HTR-8/SVneo (cell line): ENCODE measurements around the gene MARCHF11.

Experiments used
- DNase-seq: peaks from one replicate; pipeline ENCODE4 v3.0.0; 2011; ENCODE audit warnings: low spot score, mixed read lengths; ENCODE audit not compliant: insufficient read length
- FAIRE-seq: peaks from 2 replicates; lab custom pipeline; 2011; peaks lifted over from hg19 to GRCh38; lab: Jason Lieb, UNC

Gene MARCHF11

DNA sequence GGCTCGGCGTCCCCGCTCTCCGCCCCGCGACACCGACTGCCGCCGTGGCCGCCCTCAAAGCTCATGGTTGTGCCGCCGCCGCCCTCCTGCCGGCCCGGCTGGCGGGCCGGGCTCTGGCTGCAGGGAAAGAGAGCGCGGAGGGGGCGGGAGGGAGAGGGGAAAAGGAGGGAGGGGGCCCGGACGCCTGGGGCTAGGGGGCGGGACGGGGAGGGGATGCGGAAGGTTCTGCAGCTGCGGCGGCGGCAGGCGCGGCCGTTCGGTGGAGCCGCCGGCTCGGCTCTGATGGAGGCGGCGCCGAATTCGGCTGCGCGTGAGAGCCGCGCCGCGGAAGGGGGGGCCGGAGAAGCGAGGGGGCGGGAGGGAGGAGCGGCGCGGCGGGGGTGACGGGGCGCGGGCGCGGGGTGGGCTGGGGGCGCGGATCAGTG is at the start of gene MARCHF11:
Gene MARCHF11 (minus strand): TSS at position 281 of the 425 bp plus-strand sequence. CDS start 216 bp downstream, at position 65.
- FAIRE-seq (no peak), DNase-seq (no peak)

GRCh38 chr5:16225927-16226326 is 46.3 kb upstream of the MARCHF11 start:
- FAIRE-seq = no peak
- DNase-seq = no peak

DNA sequence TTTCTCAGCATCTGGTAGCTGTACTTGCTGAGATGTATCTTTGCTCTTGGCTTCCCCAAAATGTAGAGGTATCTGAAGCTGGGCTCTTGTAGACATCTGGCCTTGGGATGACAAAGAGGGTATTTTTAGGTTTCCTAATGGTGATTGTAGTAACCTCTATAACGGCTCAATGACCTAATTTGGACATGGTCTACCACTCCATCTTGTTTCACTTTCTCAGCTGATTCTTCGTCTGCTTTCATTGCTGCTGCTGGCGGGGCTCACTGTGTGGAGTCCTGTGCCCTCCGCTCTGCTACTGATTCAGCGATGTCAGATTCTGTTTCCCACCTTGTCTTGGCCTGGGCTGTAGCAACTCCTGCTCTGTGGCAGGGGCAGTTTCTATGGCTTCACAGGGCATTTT is 12.7 kb upstream of the MARCHF11 start:
- no peak for FAIRE-seq
- DNase-seq = no peak

DNA sequence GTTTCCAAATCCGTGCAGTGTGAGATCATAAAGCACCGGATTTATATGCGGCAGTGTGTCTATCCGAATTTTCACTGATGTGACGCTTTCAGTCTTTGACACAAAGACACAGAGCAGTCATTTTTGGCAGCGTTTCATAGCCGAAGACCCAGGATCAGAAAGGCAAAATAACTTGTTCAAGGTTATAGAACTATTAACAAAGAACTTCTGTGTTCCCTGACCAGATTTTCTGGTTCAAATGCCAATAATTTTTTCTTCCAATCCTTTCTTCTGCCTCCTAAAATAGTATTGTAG is 1.1 kb upstream of the MARCHF11 start:
- FAIRE-seq = no peak
- no peak for DNase-seq

GRCh38 chr5:16179936-16180788 is 571 bp upstream of the MARCHF11 start:
- FAIRE-seq = no peak

GRCh38 chr5:16178745-16179372 is 732 bp downstream of the MARCHF11 start:
- DNase-seq = peak; percentile 62
- peak; percentile 63 for FAIRE-seq

More at GRCh38 chr5:16179936-16180788, 571 bp upstream of the MARCHF11 start:
- DNase-seq = no peak

- FAIRE-seq = no peak
- DNase-seq = no peak
Observed at GRCh38 chr5:16169550-16169949, 10.0 kb downstream of the MARCHF11 start.

GRCh38 chr5:16160706-16161105 is 18.9 kb downstream of the MARCHF11 start:
- FAIRE-seq (peak; percentile 84), DNase-seq (peak; percentile 59)

DNA sequence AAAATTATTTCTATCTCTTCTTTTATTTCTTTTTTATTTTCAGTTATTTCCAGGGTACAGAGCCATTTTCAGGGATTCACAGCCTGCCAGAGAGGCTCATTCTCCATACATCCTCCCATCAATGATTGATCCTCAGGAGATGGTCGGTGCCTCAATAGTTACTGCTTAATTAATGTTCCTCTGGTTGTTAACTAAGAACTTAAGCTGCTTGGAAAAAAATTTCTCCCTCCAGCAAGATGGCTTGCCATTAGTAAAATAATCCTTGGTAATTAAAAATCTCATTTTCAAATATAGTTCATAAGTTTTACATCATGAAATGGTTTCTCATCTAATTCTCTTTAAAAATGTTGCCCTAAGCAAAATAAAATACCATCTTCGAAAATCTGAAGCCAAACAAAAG is 20.0 kb downstream of the MARCHF11 start:
- no peak for DNase-seq
- no peak for FAIRE-seq

- DNase-seq (no peak), FAIRE-seq (no peak)
Observed at GRCh38 chr5:16156152-16156551, 23.4 kb downstream of the MARCHF11 start.

- DNase-seq (no peak), FAIRE-seq (no peak)
Observed at GRCh38 chr5:16152601-16153568, 26.7 kb downstream of the MARCHF11 start.

DNA sequence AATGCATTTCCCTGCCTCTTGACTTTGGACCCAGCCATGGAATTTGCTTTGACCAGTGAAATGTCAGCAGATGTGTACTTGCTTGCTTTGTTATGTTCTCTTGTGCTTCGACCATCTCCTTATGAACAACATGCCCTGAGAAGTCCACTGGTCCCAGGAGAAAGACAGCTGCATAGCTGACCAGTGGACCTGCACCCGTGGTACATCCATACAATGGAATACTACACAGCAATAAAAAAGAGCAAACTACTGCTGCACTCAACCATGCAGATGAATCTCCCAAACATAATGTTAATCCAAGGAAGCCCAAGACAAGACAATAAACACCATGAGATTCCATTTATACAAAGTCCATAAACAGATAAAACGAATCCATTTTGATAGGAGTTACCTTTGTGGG is 30.0 kb downstream of the MARCHF11 start:
- no peak for FAIRE-seq

DNA sequence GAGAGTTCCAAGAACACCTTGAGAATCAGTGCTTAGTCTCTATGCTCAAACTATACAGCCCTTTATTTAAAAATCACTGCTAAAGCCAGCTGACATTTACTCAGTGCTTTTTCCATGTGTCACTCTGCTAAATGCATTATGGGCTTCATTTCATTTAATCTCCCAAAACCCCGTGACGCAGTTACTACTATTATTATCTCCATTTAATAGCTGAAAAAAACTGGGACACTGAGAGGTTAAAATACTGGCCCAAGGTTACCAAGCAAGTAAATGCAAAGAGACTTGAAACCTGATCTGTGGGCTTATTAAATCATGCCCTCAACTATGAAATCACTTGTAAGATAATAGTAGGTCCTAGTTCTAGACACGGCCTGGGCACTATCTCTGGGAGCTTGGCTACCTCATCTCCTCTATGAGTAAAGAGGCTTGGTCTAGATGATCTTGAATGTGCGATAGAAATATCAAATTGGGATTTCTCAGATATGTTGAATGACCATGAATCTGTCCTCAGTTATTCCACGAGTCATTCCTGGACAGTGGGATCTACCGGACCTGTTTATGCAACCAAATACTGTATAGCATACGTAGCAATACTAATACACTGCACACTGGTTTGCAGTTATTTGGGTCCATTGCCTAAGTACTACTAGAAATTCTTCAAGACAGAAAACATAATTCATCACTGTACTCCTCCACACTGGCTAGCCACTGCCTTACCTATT is 32.3 kb downstream of the MARCHF11 start:
- FAIRE-seq = no peak

More for the DNA sequence above, 30.0 kb downstream of the MARCHF11 start:
- DNase-seq = no peak

GRCh38 chr5:16144416-16144815 is 35.2 kb downstream of the MARCHF11 start:
- FAIRE-seq (peak; percentile 76), DNase-seq (no peak)

More for the DNA sequence above, 32.3 kb downstream of the MARCHF11 start:
- no peak for DNase-seq

DNA sequence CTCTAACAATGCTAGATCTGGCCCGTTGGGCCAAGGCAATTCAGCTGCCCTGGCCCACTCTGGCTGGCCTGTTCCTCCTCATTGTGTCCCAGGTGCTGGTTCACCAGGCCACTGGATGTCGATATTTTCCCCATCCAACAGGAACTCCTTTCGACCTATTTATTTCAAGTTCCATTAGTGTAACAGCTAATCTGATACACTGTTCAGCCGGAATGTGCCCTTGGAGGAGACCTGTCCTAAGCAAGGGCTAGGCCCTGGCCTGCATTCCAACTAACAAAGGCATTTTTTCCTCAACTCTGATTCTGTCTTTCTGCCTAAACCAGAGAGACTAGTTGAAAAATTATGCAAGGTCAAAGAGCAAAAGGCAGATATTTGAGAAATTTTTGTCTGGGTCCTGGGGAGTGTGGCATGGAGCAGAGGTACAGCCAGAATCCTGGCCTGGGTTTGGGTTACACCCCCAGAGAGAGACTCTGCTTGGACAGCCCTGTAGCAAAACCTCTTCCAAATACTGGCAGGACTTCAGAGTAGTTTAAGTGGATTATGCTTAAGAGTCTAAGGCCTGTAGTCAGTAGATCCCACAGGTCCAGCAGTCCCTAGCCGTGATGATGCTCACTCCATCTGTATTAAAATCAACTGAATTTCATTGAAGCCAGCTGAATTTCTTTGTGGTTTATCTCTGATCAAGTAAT is 36.1 kb downstream of the MARCHF11 start:
- FAIRE-seq (peak; percentile 9), DNase-seq (no peak)

DNA sequence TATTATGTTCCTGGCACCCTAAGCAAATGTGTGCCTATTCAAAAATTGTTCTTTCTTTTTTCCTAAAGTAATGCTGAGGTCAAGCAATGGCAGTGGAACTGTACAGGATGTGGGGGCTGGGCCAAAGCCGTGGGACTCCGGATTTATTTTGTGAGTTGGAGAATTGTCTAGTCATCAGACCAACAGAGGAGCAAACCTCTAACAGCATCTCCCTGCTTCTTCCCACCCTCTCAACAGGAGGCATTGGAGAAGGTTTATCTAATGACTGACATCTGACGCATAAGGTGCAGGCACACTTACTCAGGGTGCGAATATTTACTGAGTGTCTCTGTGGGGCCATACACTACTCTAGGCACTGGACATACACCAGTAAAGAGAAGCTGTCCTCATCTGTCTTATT is 38.6 kb downstream of the MARCHF11 start:
- no peak for DNase-seq
- peak; percentile 92 for FAIRE-seq

DNA sequence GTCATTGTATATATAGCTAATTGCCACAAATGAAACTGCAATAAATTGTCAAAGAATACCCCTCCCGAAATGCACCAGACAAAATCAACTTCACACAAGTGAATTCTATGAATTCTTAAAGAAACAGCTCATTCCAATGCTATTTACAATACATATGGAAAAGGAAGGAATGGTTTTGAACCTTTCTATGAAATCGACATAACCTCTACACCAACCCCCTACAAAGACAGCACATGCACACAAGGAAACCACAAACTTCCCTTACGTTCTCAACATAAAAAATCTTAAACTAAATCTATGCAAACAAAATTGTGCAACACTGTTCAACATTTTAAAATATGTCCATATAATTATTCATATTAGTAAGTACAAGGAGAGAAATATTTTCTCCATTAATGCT is 39.2 kb downstream of the MARCHF11 start:
- FAIRE-seq (no peak), DNase-seq (no peak)

GRCh38 chr5:16137177-16137576 is 42.4 kb downstream of the MARCHF11 start:
- no peak for DNase-seq
- FAIRE-seq = no peak

DNA sequence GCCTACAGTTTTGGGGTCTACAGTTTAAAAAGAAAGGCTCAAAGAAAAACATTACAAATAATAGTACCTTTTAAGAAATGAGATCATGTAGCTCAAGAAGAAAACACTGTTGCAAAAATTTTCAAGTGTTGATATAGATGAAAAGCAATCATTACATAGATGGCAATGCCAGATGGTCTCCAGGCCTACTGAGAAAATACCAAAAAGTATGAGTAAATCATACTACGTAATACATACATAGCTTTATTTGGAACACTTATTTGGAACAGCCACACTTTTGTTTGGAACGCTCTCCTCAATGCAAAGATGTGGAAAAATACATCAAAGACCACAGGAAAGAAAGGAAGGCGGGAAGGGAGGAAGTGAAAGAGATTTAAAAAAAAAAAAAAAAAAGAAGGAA is 44.1 kb downstream of the MARCHF11 start:
- DNase-seq (no peak), FAIRE-seq (no peak)
